Activated CD4-positive, alpha-beta T cell treated with anti-CD3 and anti-CD28 coated beads, Interleukin-2, amount 10 ng/mL, durations not matched to agents 7 days and 5 days (primary cell): Measurements from ENCODE around the gene PRX. TPM values are rescaled to one million over a fixed set of nuclear protein-coding genes. Genes with fewer than 3 reads are reported as not detected.
A peak's percentile ranks its signal among the peaks of the same experiment; 100 is the strongest.
"Not testable (repeated sequence)": the region's sequence is repeated elsewhere in the genome, so short reads cannot be mapped to it uniquely, and the experiment has no call there.

Experiments
- CTCF ChIA-PET: fragments of 350-600 bp; sonication (Branson Sonifier 250); formaldehyde crosslinking; loops from one replicate; lab custom pipeline; 2021; ENCODE audit warnings: antibody characterized with exemption; lab: Charles Lee
- POLR2A ChIA-PET: fragments of 350-600 bp; sonication (Branson Sonifier 250); formaldehyde crosslinking; loops from one replicate; lab custom pipeline; 2021; ENCODE audit warnings: antibody characterized with exemption; lab: Charles Lee
- DNase-seq: peaks from one replicate; pipeline ENCODE4 v3.0.0-alpha.2; 2020
- H3K27ac Mint-ChIP-seq: one replicate; pipeline ENCODE4 v1.8.0; 2021; ENCODE audit warnings: mild to moderate bottlenecking, moderate library complexity, mixed read lengths
- H3K27me3 Mint-ChIP-seq: one replicate; pipeline ENCODE4 v1.8.0; 2021; ENCODE audit warnings: mixed read lengths
- H3K36me3 Mint-ChIP-seq: one replicate; pipeline ENCODE4 v1.8.0; 2021; ENCODE audit warnings: low read depth, mixed read lengths
- H3K4me1 Mint-ChIP-seq: one replicate; pipeline ENCODE4 v1.8.0; 2021; ENCODE audit warnings: mixed read lengths
- H3K4me3 Mint-ChIP-seq: one replicate; pipeline ENCODE4 v1.8.0; 2021; ENCODE audit warnings: mild to moderate bottlenecking, moderate library complexity, mixed read lengths
- H3K9me3 Mint-ChIP-seq: one replicate; pipeline ENCODE4 v1.8.0; 2021; ENCODE audit warnings: mixed read lengths
- total RNA-seq, 2 experiments: library from RNA; stranded (reverse); gene quantifications; one replicate each; pipeline ENCODE4 v1.2.3, GENCODE V29; 2021

The PRX gene
- total RNA-seq, 2 experiments from 2014 or later, result 0.75 to 0.94 TPM

DNA sequence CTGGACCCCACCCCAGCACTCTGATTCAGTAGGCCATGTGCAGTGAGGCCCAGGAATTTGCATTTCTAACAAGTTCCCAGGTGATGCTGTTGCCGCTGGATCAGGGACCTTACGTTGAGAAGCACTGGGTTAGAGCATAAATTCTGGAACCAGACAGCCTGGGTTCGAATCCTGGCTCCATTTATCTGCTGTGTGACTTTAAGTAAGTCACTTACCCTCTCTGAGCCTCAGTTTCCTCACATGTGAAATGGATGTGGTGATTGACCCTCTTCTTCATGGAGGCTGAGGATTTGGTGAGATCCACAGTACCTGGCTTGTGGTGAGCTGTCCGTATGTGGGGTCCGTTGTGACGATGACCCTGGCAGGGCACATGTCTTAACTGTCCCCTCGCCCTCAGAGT, 39.1 kb downstream of the PRX start:
- no peak overlapping the region for H3K27ac Mint-ChIP-seq
- no peaks in the 10 kb centered on the region for H3K9me3 Mint-ChIP-seq
- H3K4me1 Mint-ChIP-seq, result peaks cover 14% of the 10 kb centered on the region
- ChIA-PET CTCF (no interaction called here), POLR2A (no interaction called here)
- H3K36me3 Mint-ChIP-seq, result peaks cover 13% of the 10 kb centered on the region
- no peak overlapping the region for H3K4me3 Mint-ChIP-seq
- no peaks in the 10 kb centered on the region for H3K27me3 Mint-ChIP-seq
- DNase-seq, result no peak

- DNase-seq, result no peak
- POLR2A ChIA-PET, result no interaction called here
- no peaks in the 10 kb centered on the region for H3K27me3 Mint-ChIP-seq
- no peak overlapping the region for H3K4me3 Mint-ChIP-seq
- H3K9me3 Mint-ChIP-seq, result no peaks in the 10 kb centered on the region
- H3K36me3 Mint-ChIP-seq, result peaks cover 13% of the 10 kb centered on the region
- CTCF ChIA-PET, result interaction anchor here (0.6 to 1.4 kb wide), 2 partner anchors 11 to 97 kb away, joined by 3 to 4 read pairs; no protein-coding TSS in a partner anchor
- peaks cover 14% of the 10 kb centered on the region for H3K4me1 Mint-ChIP-seq
- no peak overlapping the region for H3K27ac Mint-ChIP-seq
Observed at GRCh38 chr19:40371802-40372122, 41.4 kb downstream of the PRX start.

DNA sequence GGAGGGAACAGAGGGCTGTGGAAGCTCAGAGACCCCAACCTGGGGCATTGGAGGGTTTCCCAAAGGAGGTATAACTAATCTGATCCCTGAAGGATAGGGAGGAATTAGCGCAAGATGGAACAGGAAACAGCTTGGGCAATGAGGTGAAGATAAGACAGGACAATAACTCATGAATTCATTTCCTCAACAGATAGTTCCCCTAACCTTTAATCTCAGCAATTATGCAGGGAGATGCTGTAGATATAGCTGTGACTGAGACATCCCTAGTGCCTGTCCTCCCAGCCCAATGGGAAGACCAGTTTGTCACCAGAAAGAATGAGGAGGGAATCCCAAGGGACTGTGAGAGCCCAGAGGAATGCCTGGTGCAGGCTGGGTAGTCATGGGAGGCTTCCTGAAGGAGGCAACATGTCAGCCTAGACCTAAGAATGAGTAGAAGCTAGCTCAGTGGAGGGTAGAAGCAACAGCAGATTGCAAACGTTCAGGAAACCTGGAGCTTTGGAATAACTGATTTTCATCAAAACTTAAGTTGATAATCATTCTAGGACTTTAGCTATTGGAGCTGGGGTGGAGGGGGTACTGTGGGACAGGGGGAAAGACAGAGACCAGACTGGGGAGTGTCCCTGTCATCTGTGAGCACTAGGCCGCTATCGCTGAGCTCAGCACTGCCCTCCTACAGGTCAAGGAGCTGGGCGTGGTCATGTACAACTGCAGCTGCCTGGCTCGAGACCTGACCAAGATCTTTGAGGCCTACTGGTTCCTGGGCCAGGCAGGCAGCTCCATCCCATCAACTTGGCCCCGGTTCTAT, 42.0 kb downstream of the PRX start:
- Mint-ChIP-seq H3K4me1 (peaks cover 14% of the 10 kb centered on the region), H3K36me3 (peaks cover 13% of the 10 kb centered on the region), H3K27me3 (no peaks in the 10 kb centered on the region), H3K9me3 (no peaks in the 10 kb centered on the region), H3K4me3 (no peak overlapping the region), H3K27ac (no peak overlapping the region)
- ChIA-PET CTCF (interaction anchor here (1.4 kb wide), 1 partner anchor 11 kb away, joined by 4 read pairs; no protein-coding TSS in a partner anchor), POLR2A (no interaction called here)
- DNase-seq, result no peak

- H3K27ac Mint-ChIP-seq, H3K27me3 Mint-ChIP-seq, H3K4me3 Mint-ChIP-seq, CTCF ChIA-PET, POLR2A ChIA-PET, H3K9me3 Mint-ChIP-seq, DNase-seq: not testable (repeated sequence)
- H3K4me1 Mint-ChIP-seq, result peaks cover 17% of the 10 kb centered on the region
- H3K36me3 Mint-ChIP-seq, result peaks cover 13% of the 10 kb centered on the region
Observed at GRCh38 chr19:40370253-40370652, 42.9 kb downstream of the PRX start.

GRCh38 chr19:40369797-40370196, 43.4 kb downstream of the PRX start:
- peaks cover 10% of the 10 kb centered on the region for H3K36me3 Mint-ChIP-seq
- ChIA-PET POLR2A (no interaction called here), CTCF (no interaction called here)
- no peaks in the 10 kb centered on the region for H3K27me3 Mint-ChIP-seq
- H3K4me1 Mint-ChIP-seq, result peaks cover 17% of the 10 kb centered on the region
- no peak overlapping the region for H3K4me3 Mint-ChIP-seq
- no peak for DNase-seq
- no peaks in the 10 kb centered on the region for H3K9me3 Mint-ChIP-seq
- no peak overlapping the region for H3K27ac Mint-ChIP-seq

GRCh38 chr19:40367577-40368434, 45.4 kb downstream of the PRX start:
- H3K27ac Mint-ChIP-seq, result no peak overlapping the region

DNA sequence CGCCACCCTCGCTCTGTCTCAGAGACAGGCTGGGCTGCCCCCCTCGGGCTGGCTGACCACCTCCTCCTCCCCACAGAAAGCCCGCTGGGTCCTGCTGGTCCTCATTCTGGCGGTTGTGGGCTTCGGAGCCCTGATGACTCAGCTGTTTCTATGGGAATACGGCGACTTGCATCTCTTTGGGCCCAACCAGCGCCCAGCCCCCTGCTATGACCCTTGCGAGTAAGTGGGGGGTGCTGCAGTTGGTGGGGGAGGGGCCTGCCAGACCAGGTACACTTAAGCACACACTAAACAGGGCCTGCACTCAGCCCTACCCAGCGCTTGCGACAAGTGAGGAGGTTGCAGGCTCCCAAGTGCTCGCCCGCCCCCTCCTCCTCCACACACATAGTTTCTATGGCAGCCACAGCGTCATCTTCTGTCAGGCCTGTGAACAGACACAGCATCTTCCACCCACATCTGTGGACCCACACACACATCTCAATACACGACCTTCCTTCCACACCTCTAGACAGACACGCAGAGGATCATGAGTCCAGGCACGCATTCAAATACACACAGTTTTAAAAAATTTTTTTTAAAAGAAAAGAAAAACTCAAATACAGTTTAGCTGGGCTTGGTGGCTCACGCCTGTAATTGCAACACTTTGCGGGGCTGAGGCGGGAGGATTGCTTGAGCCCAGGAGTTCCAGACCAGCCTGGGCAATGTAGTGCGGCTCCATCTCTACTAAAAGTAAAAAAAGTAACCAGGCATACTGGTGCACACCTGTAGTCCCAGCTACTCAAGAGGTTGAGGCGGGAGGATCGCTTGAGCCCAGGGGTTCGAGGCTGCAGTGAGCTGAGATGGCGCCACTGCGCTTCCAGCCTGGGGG, 46.2 kb downstream of the PRX start:
- Mint-ChIP-seq H3K9me3 (no peaks in the 10 kb centered on the region), H3K27ac (no peak overlapping the region)
- CTCF ChIA-PET, result interaction anchor here (0.6 to 0.9 kb wide), 2 partner anchors 35 to 1629 kb away, joined by 3 read pairs; no protein-coding TSS in a partner anchor

More at GRCh38 chr19:40367577-40368434, 45.4 kb downstream of the PRX start:
- peaks cover 19% of the 10 kb centered on the region for H3K4me1 Mint-ChIP-seq
- peaks cover 5% of the 10 kb centered on the region for H3K36me3 Mint-ChIP-seq
- no peak overlapping the region for H3K4me3 Mint-ChIP-seq
- DNase-seq, result no peak
- ChIA-PET CTCF (interaction anchor here (0.6 kb wide), 2 partner anchors 22 to 1628 kb away, joined by 3 read pairs; no protein-coding TSS in a partner anchor), POLR2A (interaction anchor here (0.6 kb wide), 1 partner anchor 157 kb away, joined by 3 read pairs; no protein-coding TSS in a partner anchor)
- H3K27me3 Mint-ChIP-seq, result no peaks in the 10 kb centered on the region
- no peaks in the 10 kb centered on the region for H3K9me3 Mint-ChIP-seq

GRCh38 chr19:40365613-40366401, 47.4 kb downstream of the PRX start:
- H3K27ac Mint-ChIP-seq, result no peak overlapping the region
- H3K4me1 Mint-ChIP-seq, result peaks cover 23% of the 10 kb centered on the region
- peak overlapping the region; percentile 34 for H3K4me3 Mint-ChIP-seq
- DNase-seq, result peak; percentile 33
- ChIA-PET POLR2A (no interaction called here), CTCF (interaction anchor here (1.0 kb wide), 1 partner anchor 18 kb away, joined by 4 read pairs; the partner anchor contains the start of genes C19orf47 and PLD3)
- H3K9me3 Mint-ChIP-seq, result no peaks in the 10 kb centered on the region
- no peaks in the 10 kb centered on the region for H3K27me3 Mint-ChIP-seq
- H3K36me3 Mint-ChIP-seq, result peaks cover 3% of the 10 kb centered on the region

More for the DNA sequence above, 46.2 kb downstream of the PRX start:
- DNase-seq, result no peak
- Mint-ChIP-seq H3K4me3 (no peak overlapping the region), H3K4me1 (peaks cover 23% of the 10 kb centered on the region), H3K36me3 (peaks cover 5% of the 10 kb centered on the region), H3K27me3 (no peaks in the 10 kb centered on the region)
- POLR2A ChIA-PET, result no interaction called here

DNA sequence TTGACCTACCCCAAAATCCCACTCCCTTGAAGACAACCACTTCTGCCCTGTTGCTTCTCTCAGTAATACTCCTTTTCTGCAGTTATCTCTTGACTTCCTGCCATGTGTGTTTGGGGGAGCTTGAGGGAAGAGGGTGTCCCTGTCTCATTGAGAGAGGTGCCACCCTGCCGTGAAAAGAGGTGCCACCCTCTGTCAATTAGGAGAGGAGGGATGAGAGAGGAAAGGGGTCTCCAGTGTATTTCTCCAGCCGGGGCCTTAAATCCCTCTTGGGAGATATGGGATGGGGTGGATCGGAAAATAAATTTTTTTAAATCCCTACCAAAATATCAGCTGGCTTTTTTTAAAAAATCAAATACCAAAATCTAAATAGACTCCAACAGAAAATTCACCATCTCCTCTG, 48.2 kb downstream of the PRX start:
- POLR2A ChIA-PET, result no interaction called here
- CTCF ChIA-PET, result interaction anchor here (0.6 to 1.0 kb wide), 2 partner anchors 17 to 343 kb away, joined by 3 to 4 read pairs; partner anchors contain the start of genes C19orf47 and PLD3
- H3K4me1 Mint-ChIP-seq, result peaks cover 23% of the 10 kb centered on the region
- H3K9me3 Mint-ChIP-seq, result no peaks in the 10 kb centered on the region
- DNase-seq, result no peak
- H3K27ac Mint-ChIP-seq, result no peak overlapping the region
- no peaks in the 10 kb centered on the region for H3K27me3 Mint-ChIP-seq
- H3K36me3 Mint-ChIP-seq, result peaks cover under 1% of the 10 kb centered on the region
- H3K4me3 Mint-ChIP-seq, result peak overlapping the region; percentile 32

- POLR2A ChIA-PET, result no interaction called here
- Mint-ChIP-seq H3K27ac (peak overlapping the region; percentile 84), H3K9me3 (no peaks in the 10 kb centered on the region), H3K4me1 (peaks cover 24% of the 10 kb centered on the region), H3K27me3 (no peaks in the 10 kb centered on the region), H3K4me3 (no peak overlapping the region), H3K36me3 (no peaks in the 10 kb centered on the region)
- peak; percentile 22 for DNase-seq
- CTCF ChIA-PET, result no interaction called here
Observed at GRCh38 chr19:40363069-40363468, 50.1 kb downstream of the PRX start.

DNA sequence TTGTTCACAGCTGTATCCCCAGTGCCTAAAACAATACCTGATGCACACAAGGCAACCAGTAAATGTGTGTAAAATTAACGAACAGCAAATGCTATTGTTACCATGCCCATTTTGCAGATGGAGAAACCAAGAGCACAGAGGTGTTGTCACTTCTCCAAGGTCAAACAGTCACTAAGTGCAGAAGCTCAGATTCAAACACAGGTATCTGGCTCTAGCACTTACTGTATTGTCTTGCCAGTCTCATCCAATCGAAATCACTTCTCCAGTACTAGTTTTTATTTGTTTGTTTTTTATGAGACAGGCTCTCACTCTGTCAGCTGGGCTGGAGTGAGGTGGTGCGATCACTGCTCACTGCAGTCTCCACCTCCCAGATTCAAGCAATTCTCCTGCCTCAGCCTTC, 51.0 kb downstream of the PRX start:
- Mint-ChIP-seq H3K27ac (no peak overlapping the region), H3K4me3 (no peak overlapping the region), H3K36me3 (no peaks in the 10 kb centered on the region), H3K9me3 (no peaks in the 10 kb centered on the region), H3K27me3 (no peaks in the 10 kb centered on the region), H3K4me1 (peaks cover 26% of the 10 kb centered on the region)
- ChIA-PET POLR2A (no interaction called here), CTCF (no interaction called here)
- no peak for DNase-seq
